Trophoblast cell (in vitro differentiated cells and primary cell): ENCODE data around the gene PGRMC2.

Source experiments
- DNase-seq, 2 donors: peaks; one replicate each; pipeline ENCODE4 v3.0.0-alpha.2; 2016
- H2AFZ ChIP-seq: 2 replicates; pipeline ENCODE4 v1.6.1; 2013; ENCODE audit warnings: low read length, moderate library complexity, mild to moderate bottlenecking; ENCODE audit not compliant: insufficient read depth, poor library complexity
- H2AK5ac ChIP-seq: 2 replicates; pipeline ENCODE4 v1.6.1; 2013; ENCODE audit warnings: mild to moderate bottlenecking, low read length
- H2BK120ac ChIP-seq: 2 replicates; pipeline ENCODE4 v1.6.1; 2013; ENCODE audit warnings: low read length, mild to moderate bottlenecking, moderate library complexity; ENCODE audit not compliant: insufficient read depth, poor library complexity
- H2BK12ac ChIP-seq: 2 replicates; pipeline ENCODE4 v1.6.1; 2013; ENCODE audit warnings: mild to moderate bottlenecking, low read length, moderate library complexity
- H2BK5ac ChIP-seq: 2 replicates; pipeline ENCODE4 v1.6.1; 2013; ENCODE audit warnings: low read length, low read depth, moderate library complexity, mild to moderate bottlenecking; ENCODE audit not compliant: poor library complexity
- H3K14ac ChIP-seq: 2 replicates; pipeline ENCODE4 v1.6.1; 2013; ENCODE audit warnings: mild to moderate bottlenecking, low read length
- H3K18ac ChIP-seq: 2 replicates; pipeline ENCODE4 v1.6.1; 2013; ENCODE audit warnings: mild to moderate bottlenecking, low read length
- H3K23ac ChIP-seq: 2 replicates; pipeline ENCODE4 v1.6.1; 2013; ENCODE audit warnings: low read length
- H3K27ac ChIP-seq: 2 replicates; pipeline ENCODE4 v1.5.1; 2013; ENCODE audit warnings: low read depth, mild to moderate bottlenecking, inconsistent platforms, low read length, moderate library complexity
- H3K27me3 ChIP-seq: 2 replicates; pipeline ENCODE4 v1.6.1; 2013; ENCODE audit warnings: inconsistent platforms, mild to moderate bottlenecking, low read length, moderate library complexity; ENCODE audit not compliant: insufficient read depth
- H3K36me3 ChIP-seq, 2 experiments: 1 replicate in 1 of 2; 2 replicates in 1 of 2; pipeline ENCODE4 v1.6.1; 2013; ENCODE audit warnings: low read length in 2 of 2, mild to moderate bottlenecking in 2 of 2, moderate library complexity in 1 of 2; ENCODE audit not compliant: insufficient read depth in 2 of 2, control insufficient read depth in 1 of 2
- H3K4ac ChIP-seq: 2 replicates; pipeline ENCODE4 v1.6.1; 2013; ENCODE audit warnings: low read depth, mild to moderate bottlenecking, low read length, moderate library complexity
- H3K4me1 ChIP-seq, 2 experiments: 1 replicate in 1 of 2; 2 replicates in 1 of 2; pipeline ENCODE4 v1.6.1; 2013; ENCODE audit warnings: low read length in 2 of 2, mild to moderate bottlenecking in 2 of 2, moderate library complexity in 1 of 2; ENCODE audit not compliant: insufficient read depth in 2 of 2, control insufficient read depth in 1 of 2
- H3K4me2 ChIP-seq: 2 replicates; pipeline ENCODE4 v1.6.1; 2013; ENCODE audit warnings: inconsistent platforms, mild to moderate bottlenecking, low read length, moderate library complexity
- H3K4me3 ChIP-seq: 2 replicates; pipeline ENCODE4 v1.5.1; 2013; ENCODE audit warnings: mild to moderate bottlenecking, low read depth, low read length, inconsistent platforms
- H3K79me1 ChIP-seq: one replicate; pipeline ENCODE4 v1.6.1; 2013; ENCODE audit warnings: low read length
- H3K79me2 ChIP-seq: 2 replicates; pipeline ENCODE4 v1.6.1; 2013; ENCODE audit warnings: low read length, mild to moderate bottlenecking; ENCODE audit not compliant: control insufficient read depth, insufficient read depth, poor library complexity
- H3K9ac ChIP-seq: 2 replicates; pipeline ENCODE4 v1.6.1; 2013; ENCODE audit warnings: mild to moderate bottlenecking, low read length
- H3K9me3 ChIP-seq: 2 replicates; pipeline ENCODE4 v1.6.1; 2013; ENCODE audit warnings: low read depth, mild to moderate bottlenecking, control low read depth, inconsistent platforms, low read length; ENCODE audit not compliant: insufficient read depth
- H4K12ac ChIP-seq: 2 replicates; pipeline ENCODE4 v1.6.1; 2013; ENCODE audit warnings: low read depth, mild to moderate bottlenecking, low read length, moderate library complexity
- H4K8ac ChIP-seq: 2 replicates; pipeline ENCODE4 v1.6.1; 2013; ENCODE audit warnings: low read depth, mild to moderate bottlenecking, low read length, moderate library complexity
- H4K91ac ChIP-seq: one replicate; pipeline ENCODE4 v1.6.1; 2013; ENCODE audit warnings: low read depth, mild to moderate bottlenecking, low read length, moderate library complexity
- WGBS: extraction: QIAGEN DNeasy Blood & Tissue Kit; methylation state at CpG from one replicate; pipeline ENCODE4 v1.1.7; 2013; ENCODE audit warnings: missing lambda C conversion rate; ENCODE audit not compliant: insufficient read length, insufficient coverage; ENCODE audit errors: extremely low coverage; 5-methylcytosine and 5-hydroxymethylcytosine counted together

The PGRMC2 gene

DNA sequence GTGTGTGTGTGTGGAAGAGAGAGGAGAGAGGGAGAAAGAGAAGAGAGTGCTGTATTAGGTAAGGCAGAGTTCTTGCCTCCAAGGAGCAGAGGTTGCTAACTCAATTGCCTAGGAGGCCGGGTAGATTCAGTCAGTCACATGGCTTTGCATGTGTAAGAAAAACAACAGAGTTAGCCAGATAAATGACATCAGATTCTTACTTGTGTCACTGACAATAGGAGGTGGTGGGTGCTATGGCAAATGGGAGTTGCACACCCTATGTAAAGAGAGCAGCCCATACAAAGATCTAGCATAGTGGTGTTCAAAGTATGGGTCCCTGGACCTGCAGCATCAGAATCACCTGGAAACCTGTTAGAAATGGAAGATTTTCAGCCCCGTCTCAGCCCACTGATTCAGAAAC lies 14.4 kb upstream of the PGRMC2 start:
- no peak overlapping the region for H2AFZ ChIP-seq
- H4K8ac ChIP-seq = no peak overlapping the region
- H2BK120ac ChIP-seq = no peak overlapping the region
- no peak overlapping the region for H4K12ac ChIP-seq
- H3K4me1 ChIP-seq = no peaks in the 10 kb centered on the region
- H3K27ac ChIP-seq = no peak overlapping the region
- H3K79me1 ChIP-seq = peaks cover 2% of the 10 kb centered on the region
- H3K4me3 ChIP-seq = no peak overlapping the region
- no peaks in the 10 kb centered on the region for H3K27me3 ChIP-seq
- H3K14ac ChIP-seq = no peak overlapping the region
- no peak overlapping the region for H4K91ac ChIP-seq
- H3K9ac ChIP-seq = no peak overlapping the region
- H2BK5ac ChIP-seq = no peak overlapping the region
- H3K79me2 ChIP-seq = no peaks in the 10 kb centered on the region
- H3K18ac ChIP-seq = no peak overlapping the region
- H3K4ac ChIP-seq = no peak overlapping the region
- H2AK5ac ChIP-seq = no peak overlapping the region
- DNase-seq = no peak
- no peak overlapping the region for H3K23ac ChIP-seq
- no peaks in the 10 kb centered on the region for H3K9me3 ChIP-seq
- peaks cover 0 to 3% of the 10 kb centered on the region in 2 experiments for H3K36me3 ChIP-seq
- WGBS = no CpG with 5 or more reads among the region's 2 CpGs
- H3K4me2 ChIP-seq = no peak overlapping the region
- H2BK12ac ChIP-seq = peak overlapping the region; percentile 53

DNA sequence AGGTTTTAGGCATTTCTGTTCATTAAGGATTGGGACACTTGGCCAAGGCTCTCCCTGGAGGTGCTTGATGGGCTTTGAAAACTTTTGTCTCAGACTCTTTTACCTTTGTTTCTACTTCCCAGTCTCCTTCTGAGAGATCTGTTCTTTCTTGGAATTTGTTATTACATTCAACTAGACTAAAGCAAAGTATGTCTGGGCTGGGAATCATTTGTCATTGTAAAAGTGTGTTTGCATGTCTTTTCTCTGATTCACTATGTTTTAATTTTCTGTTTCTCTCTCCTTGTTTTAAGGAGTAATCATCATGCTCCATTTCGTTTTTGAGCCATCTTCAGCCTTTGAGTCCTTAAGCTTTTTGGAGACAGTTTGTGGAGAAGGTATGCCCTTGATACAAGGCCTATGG lies 12.2 kb upstream of the PGRMC2 start:
- no peak overlapping the region for H2AK5ac ChIP-seq
- H4K91ac ChIP-seq = no peak overlapping the region
- no peaks in the 10 kb centered on the region for H3K9me3 ChIP-seq
- no peak overlapping the region for H3K9ac ChIP-seq
- H3K36me3 ChIP-seq = peaks cover 0 to 3% of the 10 kb centered on the region in 2 experiments
- no peak overlapping the region for H3K4me2 ChIP-seq
- no peaks in the 10 kb centered on the region for H3K79me1 ChIP-seq
- no peak overlapping the region for H4K8ac ChIP-seq
- no peak overlapping the region for H3K4ac ChIP-seq
- no peak overlapping the region for H2BK120ac ChIP-seq
- WGBS = no CpG with 5 or more reads among the region's 1 CpG
- H3K23ac ChIP-seq = no peak overlapping the region
- H4K12ac ChIP-seq = no peak overlapping the region
- no peak overlapping the region for H3K4me3 ChIP-seq
- H3K18ac ChIP-seq = no peak overlapping the region
- no peaks in the 10 kb centered on the region for H3K27me3 ChIP-seq
- no peak for DNase-seq
- no peak overlapping the region for H2BK12ac ChIP-seq
- H3K27ac ChIP-seq = no peak overlapping the region
- H3K14ac ChIP-seq = no peak overlapping the region
- H2BK5ac ChIP-seq = no peak overlapping the region
- no peaks in the 10 kb centered on the region for H3K79me2 ChIP-seq
- no peak overlapping the region for H2AFZ ChIP-seq
- H3K4me1 ChIP-seq = no peaks in the 10 kb centered on the region

DNA sequence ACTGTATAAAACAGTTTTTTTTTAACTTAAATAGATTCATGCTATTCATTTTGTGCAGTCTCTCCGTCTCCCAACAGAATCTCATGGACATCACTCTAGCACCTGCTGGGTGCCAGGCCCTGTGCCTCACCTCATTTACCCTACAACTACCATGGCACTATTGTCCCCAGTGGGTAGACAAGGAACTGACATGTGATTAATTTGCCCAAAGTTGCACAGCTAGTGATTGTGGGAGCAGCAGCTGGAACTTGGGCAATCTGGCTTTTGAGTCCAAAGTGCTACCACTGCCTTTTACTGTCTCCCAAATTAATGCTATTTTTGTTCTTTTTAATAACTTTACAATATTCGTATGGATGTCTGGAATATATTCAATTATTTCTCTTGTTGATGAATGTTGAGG lies 11.2 kb upstream of the PGRMC2 start:
- H3K4me2 ChIP-seq = no peak overlapping the region
- no peak overlapping the region for H2BK120ac ChIP-seq
- H3K9me3 ChIP-seq = no peaks in the 10 kb centered on the region
- H4K8ac ChIP-seq = no peak overlapping the region
- H3K4me1 ChIP-seq = no peaks in the 10 kb centered on the region
- no peak overlapping the region for H3K18ac ChIP-seq
- H3K27me3 ChIP-seq = no peaks in the 10 kb centered on the region
- H3K4ac ChIP-seq = no peak overlapping the region
- H2BK5ac ChIP-seq = no peak overlapping the region
- no peak overlapping the region for H2AFZ ChIP-seq
- peaks cover 0 to 3% of the 10 kb centered on the region in 2 experiments for H3K36me3 ChIP-seq
- no peaks in the 10 kb centered on the region for H3K79me1 ChIP-seq
- no peak overlapping the region for H3K9ac ChIP-seq
- DNase-seq = no peak
- no CpG with 5 or more reads among the region's 2 CpGs for WGBS
- no peak overlapping the region for H4K12ac ChIP-seq
- H3K4me3 ChIP-seq = no peak overlapping the region
- H3K79me2 ChIP-seq = no peaks in the 10 kb centered on the region
- no peak overlapping the region for H3K27ac ChIP-seq
- no peak overlapping the region for H3K23ac ChIP-seq
- H4K91ac ChIP-seq = no peak overlapping the region
- no peak overlapping the region for H2AK5ac ChIP-seq
- no peak overlapping the region for H2BK12ac ChIP-seq
- no peak overlapping the region for H3K14ac ChIP-seq

DNA sequence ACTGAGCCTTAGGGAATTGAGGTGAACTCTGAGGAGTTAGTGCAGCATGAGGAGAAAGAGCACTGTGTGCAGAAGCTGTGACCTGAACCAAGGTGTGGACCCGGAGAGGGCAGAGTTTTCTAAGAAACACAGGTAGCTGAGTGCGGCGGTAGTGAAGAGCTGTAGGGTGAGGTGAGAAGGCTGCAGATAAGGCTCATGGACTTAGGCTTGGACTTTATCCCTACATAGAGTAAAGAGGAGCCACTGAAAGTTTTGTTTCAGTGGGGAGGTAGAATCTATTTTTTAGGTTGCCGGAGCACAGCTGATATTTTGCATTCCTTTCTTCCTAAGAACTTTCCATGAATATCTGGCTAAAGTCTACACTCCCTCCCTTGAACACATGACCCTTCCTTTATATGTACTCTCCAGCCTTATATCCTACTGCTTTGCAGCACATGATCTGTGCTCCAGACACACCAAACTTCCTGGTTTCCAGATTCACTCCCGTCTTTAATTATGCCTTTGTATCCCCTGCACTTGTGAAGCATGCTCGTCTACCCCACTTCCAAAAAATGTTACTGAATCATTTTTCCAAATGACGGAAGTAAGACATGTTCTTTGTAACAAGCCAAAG lies 10.6 kb upstream of the PGRMC2 start:
- Histone ChIP-seq H2BK12ac (no peak overlapping the region), H4K91ac (no peak overlapping the region), H3K23ac (no peak overlapping the region), H2BK120ac (no peak overlapping the region), H4K8ac (no peak overlapping the region), H3K79me1 (no peaks in the 10 kb centered on the region), H3K18ac (no peak overlapping the region), H3K79me2 (no peaks in the 10 kb centered on the region), H3K9ac (no peak overlapping the region), H3K4me2 (no peak overlapping the region), H2AFZ (no peak overlapping the region), H4K12ac (no peak overlapping the region), H3K27ac (no peak overlapping the region), H3K27me3 (no peaks in the 10 kb centered on the region), H3K4ac (no peak overlapping the region), H3K4me3 (no peak overlapping the region), H3K36me3 (peaks cover 0 to 3% of the 10 kb centered on the region in 2 experiments), H2AK5ac (no peak overlapping the region), H3K14ac (no peak overlapping the region), H3K4me1 (no peaks in the 10 kb centered on the region), H3K9me3 (no peaks in the 10 kb centered on the region), H2BK5ac (no peak overlapping the region)
- no CpG with 5 or more reads among the region's 7 CpGs for WGBS
- DNase-seq = no peak
